HEK293T (cell line): ENCODE measurements around the gene PRKAA1.
"Not testable (repeated sequence)": the region's sequence is repeated elsewhere in the genome, so short reads cannot be mapped to it uniquely, and the experiment has no call there.

ENCODE experiments used
- CTCF ChIA-PET: fragments of 350-600 bp; formaldehyde crosslinking; extraction: SDS; loops from one replicate; lab custom pipeline; 2021; ENCODE audit warnings: antibody characterized with exemption, inconsistent platforms; lab: Yijun Ruan, JAX
- POLR2A ChIA-PET: fragments of 350-600 bp; formaldehyde crosslinking; extraction: SDS; loops from one replicate; lab custom pipeline; 2020; ENCODE audit warnings: antibody characterized with exemption, inconsistent platforms; lab: Yijun Ruan, JAX
- DNase-seq: peaks from one replicate; pipeline ENCODE4 v3.0.0; 2012; ENCODE audit warnings: mixed read lengths; ENCODE audit errors: extremely low spot score
- ARNT ChIP-seq: fragments of 450-650 bp; IDR thresholded peaks from 2 replicates; pipeline ENCODE4 v1.6.1; 2017; ENCODE audit warnings: mild to moderate bottlenecking
- BHLHE40 ChIP-seq: fragments of 450-650 bp; IDR thresholded peaks from 2 replicates; pipeline ENCODE4 v1.6.1; 2016; ENCODE audit warnings: mild to moderate bottlenecking, moderate library complexity, borderline replicate concordance
- CTBP1 ChIP-seq: fragments of 450-650 bp; IDR thresholded peaks from 2 replicates; pipeline ENCODE4 v1.6.1; 2016; ENCODE audit warnings: borderline replicate concordance
- ELF4 ChIP-seq: fragments of 450-650 bp; IDR thresholded peaks from 2 replicates; pipeline ENCODE4 v1.6.1; 2017; ENCODE audit warnings: antibody characterized with exemption
- FOXA1 ChIP-seq: fragments of 450-650 bp; IDR thresholded peaks from 2 replicates; pipeline ENCODE4 v1.6.1; 2016; ENCODE audit warnings: mild to moderate bottlenecking
- FOXK2 ChIP-seq: fragments of 450-650 bp; IDR thresholded peaks from 2 replicates; pipeline ENCODE4 v1.6.1; 2016; ENCODE audit warnings: mild to moderate bottlenecking
- FOXM1 ChIP-seq: fragments of 450-650 bp; IDR thresholded peaks from 2 replicates; pipeline ENCODE4 v1.6.1; 2017; ENCODE audit warnings: mild to moderate bottlenecking, borderline replicate concordance
- HDGF ChIP-seq: fragments of 450-650 bp; IDR thresholded peaks from 2 replicates; pipeline ENCODE4 v1.6.1; 2017; ENCODE audit warnings: antibody characterized with exemption, borderline replicate concordance
- L3MBTL2 ChIP-seq: fragments of 450-650 bp; conservative IDR thresholded peaks from 2 replicates; pipeline ENCODE4 v1.6.1; 2016; ENCODE audit warnings: mild to moderate bottlenecking
- LEF1 ChIP-seq: fragments of 450-650 bp; IDR thresholded peaks from 2 replicates; pipeline ENCODE4 v1.6.1; 2017; ENCODE audit warnings: mild to moderate bottlenecking, borderline replicate concordance
- NFRKB ChIP-seq: fragments of 450-650 bp; IDR thresholded peaks from 2 replicates; pipeline ENCODE4 v1.6.1; 2016; ENCODE audit warnings: mild to moderate bottlenecking, moderate library complexity
- PKNOX1 ChIP-seq: fragments of 450-650 bp; IDR thresholded peaks from 2 replicates; pipeline ENCODE4 v1.6.1; 2016
- SP1 ChIP-seq: fragments of 450-650 bp; IDR thresholded peaks from 2 replicates; pipeline ENCODE4 v1.6.1; 2017
- SUZ12 ChIP-seq: fragments of 450-650 bp; IDR thresholded peaks from 2 replicates; pipeline ENCODE4 v1.6.1; 2016; ENCODE audit warnings: mild to moderate bottlenecking
- TARDBP ChIP-seq: fragments of 450-650 bp; IDR thresholded peaks from 2 replicates; pipeline ENCODE4 v1.6.1; 2016
- ZNF384 ChIP-seq: fragments of 450-650 bp; IDR thresholded peaks from 2 replicates; pipeline ENCODE4 v1.6.1; 2016

The PRKAA1 gene

GRCh38 chr5:40826489-40827187, 28.5 kb upstream of the PRKAA1 start:
- DNase-seq: no peak
- CTCF ChIA-PET: no interaction called here
- POLR2A ChIA-PET: interaction anchor here (0.7 kb wide), 1 partner anchor 42 kb away, joined by 3 read pairs; no protein-coding TSS in a partner anchor

GRCh38 chr5:40825461-40826043, 27.4 kb upstream of the PRKAA1 start:
- POLR2A ChIA-PET: interaction anchor here (0.9 kb wide), 1 partner anchor 27 kb away, joined by 3 read pairs; the partner anchor contains the start of gene PRKAA1
- CTCF ChIA-PET: interaction anchor here (0.6 kb wide), 1 partner anchor 1495 kb away, joined by 3 read pairs; no protein-coding TSS in a partner anchor
- DNase-seq: not testable (repeated sequence)

More at GRCh38 chr5:40826489-40827187, 28.5 kb upstream of the PRKAA1 start:
- no peak for TF ChIP-seq CTBP1
- TF ChIP-seq ELF4: no peak

- DNase-seq: no peak
- TF ChIP-seq TARDBP: no peak
- no peak for TF ChIP-seq BHLHE40
- TF ChIP-seq FOXA1: no peak
- no peak for TF ChIP-seq HDGF
- no peak for TF ChIP-seq ZNF384
- CTCF ChIA-PET: no interaction called here
- POLR2A ChIA-PET: interaction anchor here (2.2 to 2.6 kb wide), 2 partner anchors 8 to 12 kb away, joined by 7 to 10 read pairs; partner anchors contain the start of gene RPL37
Observed at GRCh38 chr5:40823459-40823858, 25.3 kb upstream of the PRKAA1 start.

- CTCF ChIA-PET: interaction anchor here (0.6 kb wide), 1 partner anchor 75 kb away, joined by 3 read pairs; no protein-coding TSS in a partner anchor
- POLR2A ChIA-PET: interaction anchor here (0.9 kb wide), 1 partner anchor 16 kb away, joined by 3 read pairs; no protein-coding TSS in a partner anchor
- no peak for DNase-seq
- TF ChIP-seq ARNT: no peak
- no peak for TF ChIP-seq FOXM1
- no peak for TF ChIP-seq PKNOX1
- no peak for TF ChIP-seq FOXK2
- TF ChIP-seq SUZ12: no peak
- TF ChIP-seq CTBP1: no peak
- TF ChIP-seq LEF1: no peak
Observed at GRCh38 chr5:40813698-40814281, 15.6 kb upstream of the PRKAA1 start.

GRCh38 chr5:40812125-40812524, 14.0 kb upstream of the PRKAA1 start:
- ChIA-PET CTCF (no interaction called here), POLR2A (interaction anchor here (0.8 kb wide), 1 partner anchor 23 kb away, joined by 3 read pairs; the partner anchor contains the start of gene RPL37)
- TF ChIP-seq BHLHE40: no peak
- no peak for DNase-seq

GRCh38 chr5:40801771-40802562, 3.8 kb upstream of the PRKAA1 start:
- no peak for DNase-seq
- ChIA-PET CTCF (no interaction called here), POLR2A (interaction anchor here (0.9 to 1.0 kb wide), 3 partner anchors 27 to 33 kb away, joined by 3 to 4 read pairs (median 3); partner anchors contain the start of gene RPL37)
- TF ChIP-seq SUZ12: no peak

GRCh38 chr5:40799258-40799657, 1.1 kb upstream of the PRKAA1 start:
- ChIA-PET CTCF (no interaction called here), POLR2A (interaction anchor here (1.0 to 1.5 kb wide), 2 partner anchors 11 to 45 kb away, joined by 3 read pairs; no protein-coding TSS in a partner anchor)
- no peak for DNase-seq
- no peak for TF ChIP-seq L3MBTL2
- no peak for TF ChIP-seq HDGF
- no peak for TF ChIP-seq FOXK2
- TF ChIP-seq LEF1: no peak

- DNase-seq: no peak
- TF ChIP-seq FOXM1 (no peak), TARDBP (no peak), ELF4 (no peak), L3MBTL2 (no peak), LEF1 (no peak), FOXK2 (no peak), ZNF384 (no peak), FOXA1 (no peak), PKNOX1 (no peak), NFRKB (no peak), SUZ12 (no peak), CTBP1 (no peak), SP1 (no peak), ARNT (no peak), HDGF (no peak), BHLHE40 (no peak)
- POLR2A ChIA-PET: interaction anchor here (0.7 to 1.5 kb wide), 6 partner anchors 12 to 44 kb away, joined by 3 to 4 read pairs (median 3); no protein-coding TSS in a partner anchor
- CTCF ChIA-PET: interaction anchor here (0.6 kb wide), 1 partner anchor 45 kb away, joined by 3 read pairs; no protein-coding TSS in a partner anchor
Observed at GRCh38 chr5:40798801-40799210, 632 bp upstream of the PRKAA1 start.
